ENCODE results near the gene PLPPR3. TPM values are rescaled to one million over a fixed set of nuclear protein-coding genes. Genes with fewer than 3 reads are reported as not detected.
A peak's percentile ranks its signal among the peaks of the same experiment; 100 is the strongest.
"Not testable (repeated sequence)": the region's sequence is repeated elsewhere in the genome, so short reads cannot be mapped to it uniquely, and the experiment has no call there.

The PLPPR3 gene
- total RNA-seq, 1 experiment from 2014 or later, result 57.9 TPM

DNA sequence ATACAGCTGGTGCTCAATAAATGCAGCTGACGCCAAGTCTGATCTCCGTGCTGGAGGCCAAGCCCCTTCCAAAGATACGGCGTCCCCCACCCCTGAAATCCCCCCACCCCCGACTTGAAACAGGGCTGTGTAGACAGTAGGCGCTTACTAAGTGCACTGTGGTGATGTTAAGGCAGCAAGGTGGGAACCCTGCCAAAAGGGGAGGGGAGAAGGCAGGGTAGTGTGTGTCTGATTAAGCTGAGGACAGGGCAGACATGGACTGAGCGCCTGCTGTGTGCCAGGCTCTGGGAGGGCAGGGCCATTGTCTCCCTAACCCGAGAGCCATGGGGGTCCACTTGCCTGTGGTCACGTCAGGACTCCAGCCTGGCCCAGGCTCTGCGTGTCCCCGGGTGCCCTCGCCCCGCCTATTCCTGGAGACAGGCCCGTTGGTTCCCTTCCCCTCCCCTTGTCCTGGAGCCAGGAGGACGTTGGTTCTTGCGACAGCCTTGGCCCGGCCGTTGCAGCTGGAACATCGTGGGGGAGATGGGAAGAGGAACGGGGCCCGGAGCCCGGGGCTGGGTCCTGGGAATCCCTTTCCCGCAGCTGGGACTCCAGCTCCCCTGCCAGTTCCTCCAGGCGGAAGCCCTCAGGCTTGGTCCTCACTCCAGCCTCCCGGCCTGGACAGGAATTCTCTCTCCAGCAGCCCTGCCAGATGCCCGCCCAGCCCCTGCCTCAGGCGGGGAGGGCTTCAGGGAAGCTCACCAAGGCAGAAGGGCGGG, 28.6 kb upstream of the PLPPR3 start:
- H3K9ac ChIP-seq (ENCODE audit: extremely low read depth, insufficient read length, low read length), result no peak overlapping the region
- WGBS (ENCODE audit: extremely low coverage, insufficient read length, low lambda C conversion rate), result no CpG with 5 or more reads among the region's 28 CpGs
- no peak overlapping the region for H2BK20ac ChIP-seq (ENCODE audit: low read depth, low read length, poor library complexity, severe bottlenecking)
- peak; percentile 42 for DNase-seq
- no peaks in the 10 kb centered on the region for H3K4me1 ChIP-seq (ENCODE audit: insufficient read depth, low read length)
- H3K4me3 Mint-ChIP-seq, result no peak overlapping the region
- no peak overlapping the region for H4K8ac ChIP-seq (replicated peaks; ENCODE audit: insufficient read length, low read depth, low read length)
- H3K23me2 ChIP-seq (ENCODE audit: insufficient read length, low read depth, low read length, poor library complexity, severe bottlenecking), result no peaks in the 10 kb centered on the region
- peaks cover 2 to 9% of the 10 kb centered on the region in 2 experiments; a peak in 2 of 4 replicates for H3K4me1 Mint-ChIP-seq
- H3K27ac Mint-ChIP-seq, result no peak overlapping the region
- H3K56ac ChIP-seq (ENCODE audit: insufficient read length, low read depth, low read length), result no peak overlapping the region
- H3K79me1 ChIP-seq (ENCODE audit: insufficient read depth, low read depth, low read length, poor library complexity, severe bottlenecking), result no peaks in the 10 kb centered on the region
- peaks cover 26% of the 10 kb centered on the region for H3K27me3 Mint-ChIP-seq (ENCODE audit: low read depth)
- H3K4ac ChIP-seq (ENCODE audit: low read depth, low read length), result no peak overlapping the region
- H3K27me3 ChIP-seq (ENCODE audit: insufficient read depth, low read length), result no peaks in the 10 kb centered on the region
- no peaks in the 10 kb centered on the region for H4K20me1 ChIP-seq (ENCODE audit: control insufficient read depth, insufficient read depth, insufficient read length)
- H2AFZ ChIP-seq (ENCODE audit: low read length), result no peak overlapping the region
- no peak overlapping the region for H2AK5ac ChIP-seq (ENCODE audit: insufficient read length, low read length)
- H2BK5ac ChIP-seq (ENCODE audit: insufficient read length, low read length), result no peak overlapping the region
- no peak for TF ChIP-seq CTCF (conservative IDR thresholded peaks at IDR 0.05)
- H3K18ac ChIP-seq (ENCODE audit: insufficient read length, low read depth, low read length), result no peak overlapping the region
- no peak overlapping the region for H2BK15ac ChIP-seq (ENCODE audit: low read depth, low read length)
- no peaks in the 10 kb centered on the region; a peak in 1 of 5 replicates for H3K9me3 Mint-ChIP-seq
- no peak overlapping the region for H2BK12ac ChIP-seq (ENCODE audit: insufficient read length, low read depth, low read length)
- no peaks in the 10 kb centered on the region for H3K79me2 ChIP-seq (ENCODE audit: insufficient read depth, low read length)
- no peaks in the 10 kb centered on the region for H3K36me3 Mint-ChIP-seq (ENCODE audit: insufficient read depth in 1 of 3, low read depth in 3 of 3)
- no peak overlapping the region for H3K27ac ChIP-seq (ENCODE audit: insufficient read length, low read depth, low read length)
- no peak overlapping the region for H3K23ac ChIP-seq (ENCODE audit: insufficient read length, low read depth, low read length)
- no peak overlapping the region for H3T11ph ChIP-seq (ENCODE audit: low read length)
- H3K14ac ChIP-seq (ENCODE audit: insufficient read depth, low read length), result no peak overlapping the region
- no peak overlapping the region for H2BK120ac ChIP-seq (ENCODE audit: low read depth, low read length, poor library complexity, severe bottlenecking)
- H3K9me3 ChIP-seq (ENCODE audit: control insufficient read depth, low read depth, low read length), result no peaks in the 10 kb centered on the region
- no peak overlapping the region for H3K4me2 ChIP-seq (ENCODE audit: insufficient read depth, insufficient read length, low read length)
- no peak overlapping the region for H4K91ac ChIP-seq (ENCODE audit: insufficient read length, low read depth, low read length)
- H4K5ac ChIP-seq (ENCODE audit: insufficient read length, low read depth, low read length), result no peak overlapping the region

GRCh38 chr19:849195-849594, 27.4 kb upstream of the PLPPR3 start:
- not testable (repeated sequence) for H3K36me3 Mint-ChIP-seq (ENCODE audit: insufficient read depth in 1 of 3, low read depth in 3 of 3); H4K20me1 ChIP-seq (ENCODE audit: control insufficient read depth, insufficient read depth, insufficient read length); H3K9me3 ChIP-seq (ENCODE audit: control insufficient read depth, low read depth, low read length); H3K4me3 Mint-ChIP-seq; H3K9me3 Mint-ChIP-seq; H3K4me2 ChIP-seq (ENCODE audit: insufficient read depth, insufficient read length, low read length); H3K23ac ChIP-seq (ENCODE audit: insufficient read length, low read depth, low read length); H3K14ac ChIP-seq (ENCODE audit: insufficient read depth, low read length); H3K27ac Mint-ChIP-seq; H4K8ac ChIP-seq (replicated peaks; ENCODE audit: insufficient read length, low read depth, low read length); H3K79me2 ChIP-seq (ENCODE audit: insufficient read depth, low read length); H3K23me2 ChIP-seq (ENCODE audit: insufficient read length, low read depth, low read length, poor library complexity, severe bottlenecking); H4K91ac ChIP-seq (ENCODE audit: insufficient read length, low read depth, low read length); H3K9ac ChIP-seq (ENCODE audit: extremely low read depth, insufficient read length, low read length); H3K18ac ChIP-seq (ENCODE audit: insufficient read length, low read depth, low read length); H3K4ac ChIP-seq (ENCODE audit: low read depth, low read length); DNase-seq; H3K27me3 ChIP-seq (ENCODE audit: insufficient read depth, low read length); H2BK12ac ChIP-seq (ENCODE audit: insufficient read length, low read depth, low read length); H3K27ac ChIP-seq (ENCODE audit: insufficient read length, low read depth, low read length); H3T11ph ChIP-seq (ENCODE audit: low read length); H3K4me1 ChIP-seq (ENCODE audit: insufficient read depth, low read length); H2BK120ac ChIP-seq (ENCODE audit: low read depth, low read length, poor library complexity, severe bottlenecking); H3K79me1 ChIP-seq (ENCODE audit: insufficient read depth, low read depth, low read length, poor library complexity, severe bottlenecking); H2BK5ac ChIP-seq (ENCODE audit: insufficient read length, low read length); H2BK20ac ChIP-seq (ENCODE audit: low read depth, low read length, poor library complexity, severe bottlenecking); H3K56ac ChIP-seq (ENCODE audit: insufficient read length, low read depth, low read length); H2BK15ac ChIP-seq (ENCODE audit: low read depth, low read length); H2AK5ac ChIP-seq (ENCODE audit: insufficient read length, low read length); H2AFZ ChIP-seq (ENCODE audit: low read length); H4K5ac ChIP-seq (ENCODE audit: insufficient read length, low read depth, low read length)
- peaks cover 37% of the 10 kb centered on the region for H3K27me3 Mint-ChIP-seq (ENCODE audit: low read depth)
- WGBS (ENCODE audit: extremely low coverage, insufficient read length, low lambda C conversion rate), result no CpG with 5 or more reads among the region's 8 CpGs
- peaks cover 2 to 11% of the 10 kb centered on the region in 2 experiments; a peak in 2 of 4 replicates for H3K4me1 Mint-ChIP-seq

Data from H9 (cell line).